HTERT RPE-1 (cell line): ENCODE results near the gene HMGXB3.

ENCODE experiments used
- in situ Hi-C: fragments of 300-500 bp; cut with MboI; formaldehyde crosslinking; loops from 4 replicates; pipeline ENCODE4 v1.14.3; 2020; ENCODE audit warnings: low sequenced_read_pairs

Gene HMGXB3, protein sequence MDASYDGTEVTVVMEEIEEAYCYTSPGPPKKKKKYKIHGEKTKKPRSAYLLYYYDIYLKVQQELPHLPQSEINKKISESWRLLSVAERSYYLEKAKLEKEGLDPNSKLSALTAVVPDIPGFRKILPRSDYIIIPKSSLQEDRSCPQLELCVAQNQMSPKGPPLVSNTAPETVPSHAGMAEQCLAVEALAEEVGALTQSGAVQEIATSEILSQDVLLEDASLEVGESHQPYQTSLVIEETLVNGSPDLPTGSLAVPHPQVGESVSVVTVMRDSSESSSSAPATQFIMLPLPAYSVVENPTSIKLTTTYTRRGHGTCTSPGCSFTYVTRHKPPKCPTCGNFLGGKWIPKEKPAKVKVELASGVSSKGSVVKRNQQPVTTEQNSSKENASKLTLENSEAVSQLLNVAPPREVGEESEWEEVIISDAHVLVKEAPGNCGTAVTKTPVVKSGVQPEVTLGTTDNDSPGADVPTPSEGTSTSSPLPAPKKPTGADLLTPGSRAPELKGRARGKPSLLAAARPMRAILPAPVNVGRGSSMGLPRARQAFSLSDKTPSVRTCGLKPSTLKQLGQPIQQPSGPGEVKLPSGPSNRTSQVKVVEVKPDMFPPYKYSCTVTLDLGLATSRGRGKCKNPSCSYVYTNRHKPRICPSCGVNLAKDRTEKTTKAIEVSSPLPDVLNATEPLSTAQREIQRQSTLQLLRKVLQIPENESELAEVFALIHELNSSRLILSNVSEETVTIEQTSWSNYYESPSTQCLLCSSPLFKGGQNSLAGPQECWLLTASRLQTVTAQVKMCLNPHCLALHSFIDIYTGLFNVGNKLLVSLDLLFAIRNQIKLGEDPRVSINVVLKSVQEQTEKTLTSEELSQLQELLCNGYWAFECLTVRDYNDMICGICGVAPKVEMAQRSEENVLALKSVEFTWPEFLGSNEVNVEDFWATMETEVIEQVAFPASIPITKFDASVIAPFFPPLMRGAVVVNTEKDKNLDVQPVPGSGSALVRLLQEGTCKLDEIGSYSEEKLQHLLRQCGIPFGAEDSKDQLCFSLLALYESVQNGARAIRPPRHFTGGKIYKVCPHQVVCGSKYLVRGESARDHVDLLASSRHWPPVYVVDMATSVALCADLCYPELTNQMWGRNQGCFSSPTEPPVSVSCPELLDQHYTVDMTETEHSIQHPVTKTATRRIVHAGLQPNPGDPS (N-terminal part only)

DNA sequence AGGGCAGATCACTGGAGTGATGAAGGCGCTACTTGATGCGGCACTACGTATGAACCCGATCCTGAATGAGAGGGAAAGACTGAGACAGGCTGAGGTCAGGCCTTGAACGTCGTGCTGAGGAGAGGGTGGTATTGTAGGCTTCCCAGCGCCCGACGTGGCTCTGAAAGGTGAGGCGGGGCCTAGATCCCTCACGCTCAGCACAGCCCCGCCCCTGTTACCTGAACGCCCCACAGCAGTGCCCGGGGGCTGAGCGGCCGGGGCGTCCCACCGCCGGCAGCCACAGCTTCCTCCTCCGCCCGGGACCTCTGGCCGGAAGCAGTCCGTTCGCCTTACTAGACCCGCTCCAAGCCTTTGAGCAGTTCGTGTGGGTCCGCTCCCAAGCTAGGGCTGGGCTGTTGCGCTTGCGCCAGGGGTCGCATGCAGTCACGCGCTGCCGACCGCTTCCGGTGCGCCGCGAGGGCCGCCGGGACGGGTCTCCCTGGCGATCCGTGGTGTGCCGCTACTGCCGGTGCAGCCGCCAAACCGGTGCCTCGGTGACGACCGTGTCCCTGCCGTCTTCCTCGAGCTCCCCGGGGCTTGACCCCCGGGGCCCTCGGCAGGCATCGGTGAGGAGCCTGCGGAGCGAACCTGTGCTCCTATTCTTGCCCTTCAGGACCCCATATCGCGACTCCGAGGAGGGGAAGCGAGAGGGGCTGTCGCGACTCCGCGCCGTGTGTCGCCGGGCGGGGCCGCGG, at the start of gene HMGXB3, which contains the start of gene TIGD6:
HMGXB3 (plus strand) TSS at position 484 of the 734 bp plus-strand sequence. CDS start 4,114 bp downstream, outside the sequence.
TIGD6 (minus strand) TSS at position 399 of the 734 bp plus-strand sequence. CDS start 4,306 bp downstream, outside the sequence.
- in situ Hi-C loops = no loop called here

GRCh38 chr5:149951138-149951749, 49.3 kb upstream of the HMGXB3 start:
- in situ Hi-C loops = no loop called here

GRCh38 chr5:149953436-149954121, 47.0 kb upstream of the HMGXB3 start:
- in situ Hi-C loops = no loop called here

GRCh38 chr5:149954798-149955197, 45.7 kb upstream of the HMGXB3 start:
- in situ Hi-C loops = no loop called here

DNA sequence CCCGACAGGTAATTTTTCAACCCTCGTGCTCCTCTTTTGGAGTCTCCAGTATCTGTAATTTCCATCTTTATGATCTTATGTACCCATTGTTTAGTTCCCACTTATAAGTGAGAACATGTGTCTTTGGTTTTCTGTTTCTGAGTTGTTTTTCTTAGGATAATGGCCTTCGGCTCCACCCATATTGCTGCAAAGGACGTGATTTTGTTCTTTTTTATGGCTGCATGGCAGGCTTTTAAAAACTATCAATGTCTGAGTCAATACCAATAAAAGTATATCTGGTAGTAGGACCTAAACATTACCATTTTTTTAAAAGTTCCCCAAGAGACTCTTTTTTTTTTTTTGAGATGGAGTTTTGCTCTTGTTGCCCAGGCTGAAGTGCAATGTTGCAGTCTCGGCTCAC, 43.9 kb upstream of the HMGXB3 start:
- in situ Hi-C loops = no loop called here

DNA sequence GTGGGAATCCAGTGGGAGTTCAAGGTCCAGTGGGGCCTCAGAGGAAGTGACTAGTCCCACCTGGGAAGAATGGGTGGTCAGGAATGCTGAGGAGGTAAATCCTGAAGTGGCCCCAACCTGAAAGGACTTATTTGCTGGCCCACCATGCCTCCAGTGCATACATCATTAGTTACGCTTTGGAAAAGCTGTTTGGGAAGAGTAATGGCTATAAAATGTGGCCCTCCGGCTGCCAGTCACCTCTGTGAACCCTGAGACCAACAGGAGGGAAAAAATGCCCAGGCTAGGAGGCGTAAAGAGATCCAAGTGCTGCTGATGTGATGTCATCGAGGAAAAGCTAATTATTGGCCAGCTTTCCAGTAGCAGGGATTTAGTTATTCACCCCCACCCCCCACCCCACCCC, 42.7 kb upstream of the HMGXB3 start:
- in situ Hi-C loops = no loop called here

DNA sequence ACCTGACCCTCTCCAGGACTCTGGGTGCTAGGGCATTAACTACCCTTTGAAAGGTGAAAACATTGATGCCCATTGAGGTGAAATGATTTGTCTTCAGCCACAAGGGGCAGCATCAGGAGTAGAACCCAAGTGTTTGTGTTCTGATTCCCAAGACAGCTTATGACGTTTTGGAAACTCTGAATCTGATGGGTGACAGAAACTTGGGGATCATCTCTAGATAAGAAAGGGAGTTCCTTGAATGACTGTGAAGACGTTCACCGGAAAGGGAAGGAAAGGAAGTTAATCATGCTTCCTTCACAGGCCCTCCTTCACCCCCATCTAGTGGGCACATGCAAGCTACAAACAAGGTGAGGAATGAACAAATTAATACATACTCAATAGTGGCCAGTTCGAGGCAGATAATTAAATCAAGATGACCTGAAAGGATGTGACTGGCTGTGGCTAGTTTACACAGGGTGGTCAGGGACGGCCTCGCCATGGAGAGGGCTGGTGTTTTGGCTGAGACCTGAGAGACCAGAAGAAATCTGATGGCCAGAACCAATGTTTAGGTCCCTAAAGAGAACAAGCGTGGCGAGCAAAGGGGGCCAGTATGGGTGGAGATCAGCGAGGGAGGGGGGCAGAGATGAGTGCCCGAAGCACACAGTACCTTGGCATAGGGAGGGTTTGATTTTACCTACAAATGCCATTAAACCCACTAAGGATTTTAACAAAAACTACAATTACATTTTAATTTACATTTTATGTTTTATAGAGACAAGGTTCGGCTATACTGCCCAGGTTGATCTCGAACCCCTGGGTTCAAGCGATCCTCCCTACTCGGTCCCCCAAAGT, 40.9 kb upstream of the HMGXB3 start:
- in situ Hi-C loops = no loop called here

DNA sequence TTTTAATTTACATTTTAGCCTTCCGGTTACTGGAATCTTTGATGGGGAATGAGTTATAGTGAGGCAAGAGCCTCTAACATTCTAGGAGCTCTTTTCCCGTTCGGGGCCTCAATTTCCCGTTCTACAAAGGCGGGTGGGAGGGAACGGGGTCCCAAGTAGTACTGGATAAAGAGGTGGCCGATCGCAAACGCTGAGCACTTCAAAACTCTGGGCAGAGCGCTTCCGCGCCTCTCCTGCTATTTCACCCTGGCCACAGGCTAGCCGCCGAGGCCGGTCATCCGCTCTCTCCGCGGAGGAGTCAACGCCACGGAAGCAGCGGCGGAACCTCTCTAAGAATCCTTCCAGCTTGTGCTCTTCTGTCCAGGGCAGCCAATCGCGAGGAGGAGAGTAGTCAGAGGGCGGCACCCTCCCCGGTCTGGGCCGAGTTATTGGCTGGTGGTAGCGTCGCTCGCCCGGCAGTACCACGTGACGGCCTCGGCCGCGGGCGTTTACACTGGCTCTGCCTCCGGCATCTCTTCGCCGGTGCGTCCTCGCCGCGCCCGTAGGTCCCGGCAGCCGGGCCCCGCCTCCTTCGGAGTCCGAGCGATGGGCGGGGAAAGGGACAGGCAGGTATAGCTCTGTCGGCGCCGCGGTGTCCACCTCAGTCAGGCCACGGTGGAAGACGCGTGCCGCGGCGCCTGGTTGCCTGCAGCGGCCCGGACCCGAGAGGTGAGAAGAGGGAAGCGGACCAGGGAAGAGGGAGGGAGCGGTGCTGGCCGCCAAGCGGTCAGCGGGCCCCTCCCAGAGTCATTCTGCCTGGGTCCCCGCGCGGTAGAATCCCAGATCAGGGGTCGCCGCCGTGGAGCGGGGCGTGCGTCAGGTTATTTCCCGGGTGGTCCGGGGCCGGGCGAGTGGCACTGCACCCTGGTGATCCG, 40.0 kb upstream of the HMGXB3 start, which contains the start of gene SLC26A2:
SLC26A2 (plus strand) TSS at position 487 of the 914 bp plus-strand sequence. CDS start 16,895 bp downstream, outside the sequence.
- in situ Hi-C loops = no loop called here

DNA sequence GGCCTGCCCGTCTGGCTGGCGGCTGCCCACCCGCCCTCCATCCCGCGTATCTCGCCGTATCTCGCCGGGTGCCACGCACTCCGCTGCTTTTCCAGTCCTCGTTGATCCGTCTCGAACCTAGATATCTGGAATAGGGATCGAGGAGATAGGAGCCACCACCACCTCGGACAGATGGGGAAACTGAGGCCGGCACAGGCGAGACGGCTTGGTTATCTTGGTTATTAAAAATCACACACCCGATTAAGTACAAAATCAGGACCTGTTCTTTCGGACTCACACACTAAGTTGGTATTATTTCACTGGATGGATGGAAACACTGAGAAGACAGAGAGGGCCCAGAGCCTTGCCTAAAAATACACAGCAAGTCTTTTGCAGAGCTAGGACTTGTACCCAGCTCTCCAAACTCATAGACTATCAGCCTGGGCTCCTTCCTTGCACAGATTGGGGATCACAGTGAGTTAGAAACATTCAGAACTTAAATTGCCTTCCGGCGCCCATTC, 39.3 kb upstream of the HMGXB3 start:
- in situ Hi-C loops = no loop called here

- in situ Hi-C loops = no loop called here
These were observed 38.6 kb upstream of the HMGXB3 start for GRCh38 chr5:149961957-149962409.

GRCh38 chr5:149962601-149963300, 37.8 kb upstream of the HMGXB3 start:
- in situ Hi-C loops = no loop called here

DNA sequence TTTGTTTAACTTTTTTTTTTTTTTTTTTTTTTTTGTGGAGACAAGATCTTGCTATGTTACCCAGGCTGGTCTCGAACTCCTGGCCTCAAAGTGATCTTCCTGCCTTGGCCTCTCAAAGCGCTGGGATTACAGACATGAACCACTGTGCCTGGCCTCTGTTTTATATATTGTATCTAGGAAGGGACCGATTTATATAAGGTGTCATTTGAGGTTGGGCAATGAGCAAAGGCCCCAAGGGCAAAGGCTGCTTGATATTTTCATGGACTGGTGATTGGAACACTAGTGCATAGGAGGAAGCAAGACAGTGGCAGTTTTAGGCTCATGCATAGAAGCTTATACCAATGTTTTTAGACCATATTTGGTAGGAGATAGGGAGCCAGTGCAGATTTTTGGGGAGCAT, 36.8 kb upstream of the HMGXB3 start:
- in situ Hi-C loops = no loop called here

GRCh38 chr5:149966946-149967345, 33.6 kb upstream of the HMGXB3 start:
- in situ Hi-C loops = no loop called here

- in situ Hi-C loops = no loop called here
These were observed 31.2 kb upstream of the HMGXB3 start for GRCh38 chr5:149969181-149969930.

DNA sequence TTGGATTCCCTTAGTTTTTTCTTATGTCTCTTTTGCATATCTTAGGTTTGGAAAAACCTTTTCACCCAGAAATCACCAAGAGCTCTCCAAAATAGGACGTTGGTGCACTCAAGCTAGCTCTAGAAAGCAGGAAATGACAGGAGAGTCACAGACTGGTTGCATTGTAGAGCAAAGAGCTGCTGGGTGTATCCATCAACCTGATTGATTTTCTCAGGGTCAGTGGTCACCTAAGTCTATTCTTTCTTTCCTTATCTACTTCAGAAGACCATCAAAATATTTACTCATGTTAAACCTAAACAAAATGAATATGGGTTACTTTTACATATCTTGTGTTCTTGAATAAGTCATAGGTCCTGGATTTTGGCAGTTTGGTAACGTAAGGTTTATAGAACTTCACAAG, 25.1 kb upstream of the HMGXB3 start:
- in situ Hi-C loops = loop anchor here (25.0 kb wide), 1 partner anchor 338 kb away; no protein-coding TSS in a partner anchor

DNA sequence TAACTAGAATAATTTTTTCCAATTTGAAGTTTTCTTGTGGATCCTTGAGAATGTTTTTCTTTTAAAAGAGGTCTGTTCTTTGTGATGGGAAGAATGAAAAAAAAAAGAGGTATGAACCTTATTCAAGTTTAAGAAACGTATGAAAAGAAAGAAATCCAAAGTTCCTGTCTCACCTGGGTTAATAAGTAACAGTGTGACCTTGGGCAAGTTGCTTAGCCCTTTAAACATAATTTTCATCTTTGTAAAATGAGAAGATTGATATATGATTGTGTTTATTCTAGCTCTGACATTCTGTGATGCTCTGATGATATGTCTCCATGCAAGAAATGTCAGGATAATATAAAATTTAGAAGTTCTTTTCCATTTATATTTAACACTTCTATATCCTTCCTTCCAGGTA, 20.6 kb upstream of the HMGXB3 start:
- in situ Hi-C loops = loop anchor here (25.0 kb wide), 1 partner anchor 343 kb away; no protein-coding TSS in a partner anchor
